Natural killer cell treated with Interleukin-12 subunit alpha and Interleukin-12 subunit beta and Interleukin-15 and Interleukin-18, amount 100 ng/mL, for 72 hours (primary cell): Measurements from ENCODE around the gene CCDC183. TPM values are rescaled to one million over a fixed set of nuclear protein-coding genes. Genes with fewer than 3 reads are reported as not detected.
"Not testable (repeated sequence)": the region's sequence is repeated elsewhere in the genome, so short reads cannot be mapped to it uniquely, and the experiment has no call there.

Source experiments
- ATAC-seq, 2 donors: fragments of 150-1000 bp; cut with Tn5 transposase in 1 of 2; sonication (Bioruptor Pico), chemical (Tn5 transposase) in 1 of 2; 2 replicates each; pipeline ENCODE4 v1.10.0; 2021
- DNase-seq: peaks from one replicate; pipeline ENCODE4 v3.0.0; 2022; ENCODE audit warnings: low spot score
- H3K27ac Mint-ChIP-seq, 2 donors: 1 replicate in 1 of 2; 2 replicates in 1 of 2; pipeline ENCODE4 v1.8.0; 2022; ENCODE audit warnings: mixed read lengths in 2 of 2, mild to moderate bottlenecking in 1 of 2, moderate library complexity in 1 of 2
- H3K27me3 Mint-ChIP-seq, 2 donors: 1 replicate in 1 of 2; 2 replicates in 1 of 2; pipeline ENCODE4 v1.8.0; 2022; ENCODE audit warnings: mixed read lengths in 2 of 2
- H3K36me3 Mint-ChIP-seq: one replicate; pipeline ENCODE4 v1.8.0; 2022; ENCODE audit warnings: mixed read lengths
- H3K4me1 Mint-ChIP-seq, 2 donors: 1 replicate in 1 of 2; 2 replicates in 1 of 2; pipeline ENCODE4 v1.8.0; 2022; ENCODE audit warnings: low read depth in 2 of 2, mixed read lengths in 2 of 2, mild to moderate bottlenecking in 1 of 2
- H3K4me3 Mint-ChIP-seq: one replicate; pipeline ENCODE4 v1.8.0; 2022; ENCODE audit warnings: mixed read lengths
- H3K9me3 Mint-ChIP-seq: 2 replicates; pipeline ENCODE4 v1.8.0; 2022; ENCODE audit warnings: mixed read lengths
- total RNA-seq, 2 donors: library from RNA; stranded (reverse); gene quantifications; one replicate each; pipeline ENCODE4 v1.2.3, GENCODE V29; 2022

The CCDC183 gene
- total RNA-seq, 2 donors from 2014 or later = 0.38 to 0.45 TPM

DNA sequence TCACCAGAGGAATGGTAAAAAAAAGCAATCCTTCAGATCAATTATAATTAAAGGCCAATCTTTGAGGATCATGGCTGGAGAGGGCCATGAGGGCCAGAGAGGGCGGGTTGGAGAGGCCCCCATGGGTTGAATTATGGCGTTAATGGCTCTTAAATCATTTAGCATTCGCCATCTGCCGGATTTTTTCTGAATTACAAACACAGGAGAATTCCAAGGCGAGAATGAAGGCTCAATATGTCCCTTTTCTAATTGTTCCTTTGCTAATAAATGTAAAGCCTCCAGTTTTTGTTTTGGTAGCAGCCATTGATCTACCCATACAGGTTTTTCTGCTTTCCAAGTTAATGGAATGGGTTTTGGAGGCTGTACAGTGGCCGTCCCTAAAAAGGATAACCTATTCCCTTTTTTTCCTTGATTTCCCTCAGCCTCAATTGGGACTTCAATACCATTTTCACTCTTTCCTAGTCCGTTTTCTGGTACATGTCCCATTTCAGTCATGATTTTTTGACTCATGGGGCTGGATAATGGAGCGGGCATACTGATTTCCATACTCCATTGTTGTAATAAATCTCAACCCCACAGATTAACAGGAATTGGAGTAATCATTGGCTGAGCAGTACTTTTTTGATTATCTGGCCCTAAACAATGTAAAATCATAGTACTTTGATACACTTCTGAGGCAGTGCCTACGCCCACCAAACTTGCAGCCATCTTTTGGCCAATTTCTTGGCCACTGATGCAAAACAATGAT, 11.7 kb upstream of the CCDC183 start:
- Mint-ChIP-seq H3K27ac (peak overlapping the region in 1 of 2 donors; percentile 18), H3K4me3 (no peak overlapping the region), H3K9me3 (no peaks in the 10 kb centered on the region), H3K36me3 (no peaks in the 10 kb centered on the region), H3K27me3 (peaks cover 5 to 10% of the 10 kb centered on the region in 2 donors), H3K4me1 (peaks cover 22 to 26% of the 10 kb centered on the region in 2 donors)
- ATAC-seq (no peak), DNase-seq (no peak)

DNA sequence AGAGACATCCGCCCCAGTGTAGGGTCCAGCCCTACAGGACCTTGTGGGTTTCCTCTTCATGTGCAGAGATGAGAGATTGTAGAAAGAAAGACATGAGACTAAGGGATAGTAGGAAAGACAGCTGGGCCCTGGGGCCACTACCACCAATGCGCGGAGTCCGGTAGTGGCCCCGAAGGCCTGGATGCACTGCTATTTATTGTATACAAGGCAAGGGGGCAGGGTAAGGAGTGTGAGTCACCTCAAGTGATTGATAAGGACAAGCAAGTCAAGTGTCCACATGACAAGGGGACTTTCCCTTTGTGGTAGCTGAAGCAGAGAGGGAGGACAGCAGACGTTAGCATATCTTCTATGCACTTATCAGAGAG, 11.2 kb upstream of the CCDC183 start:
- DNase-seq (no peak), ATAC-seq (peak in 1 of 2 donors; percentile 63)
- Mint-ChIP-seq H3K9me3 (no peaks in the 10 kb centered on the region), H3K27ac (peak overlapping the region in 1 of 2 donors; percentile 18), H3K36me3 (no peaks in the 10 kb centered on the region), H3K4me1 (peaks cover 22 to 26% of the 10 kb centered on the region in 2 donors), H3K4me3 (no peak overlapping the region), H3K27me3 (peaks cover 5% of the 10 kb centered on the region in 2 donors)

DNA sequence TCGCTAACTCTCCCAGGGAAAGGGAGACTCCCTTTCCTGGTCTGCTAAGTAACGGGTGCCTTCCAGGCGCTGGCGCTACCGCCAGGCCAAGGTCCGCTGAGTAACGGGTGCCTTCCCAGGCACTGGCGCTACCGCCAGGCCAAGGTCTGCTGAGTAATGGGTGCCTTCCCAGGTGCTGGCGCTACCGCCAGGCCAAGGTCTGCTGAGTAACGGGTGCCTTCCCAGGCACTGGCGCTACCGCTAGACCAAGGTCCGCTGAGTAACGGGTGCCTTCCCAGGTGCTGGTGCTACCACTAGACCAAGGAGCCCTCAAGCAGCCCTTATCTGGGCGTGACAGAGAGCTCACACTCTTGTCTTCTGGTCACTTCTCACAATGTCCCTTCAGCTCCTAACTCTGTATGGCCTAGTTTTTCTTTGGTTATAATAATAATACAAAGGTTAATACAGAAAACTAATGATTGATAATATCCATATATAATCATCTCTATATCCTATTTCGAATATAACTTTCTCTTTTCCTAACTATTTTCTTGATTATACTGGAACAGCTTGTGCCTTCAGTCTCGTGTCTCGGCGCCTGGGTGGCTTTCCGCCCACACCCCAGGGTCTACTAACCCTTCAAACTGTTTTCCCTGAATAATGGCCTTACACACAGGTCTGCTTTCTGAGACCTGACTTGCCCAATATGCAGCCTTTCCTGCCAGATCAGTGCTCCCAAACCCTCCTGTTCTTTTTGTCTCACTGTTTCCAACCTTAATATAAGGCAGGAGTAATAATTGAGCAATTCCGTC, 10.4 kb upstream of the CCDC183 start:
- H3K27me3 Mint-ChIP-seq, H3K9me3 Mint-ChIP-seq, ATAC-seq, DNase-seq, H3K4me3 Mint-ChIP-seq, H3K36me3 Mint-ChIP-seq, H3K27ac Mint-ChIP-seq: not testable (repeated sequence)
- peaks cover 25 to 31% of the 10 kb centered on the region in 2 donors for H3K4me1 Mint-ChIP-seq

DNA sequence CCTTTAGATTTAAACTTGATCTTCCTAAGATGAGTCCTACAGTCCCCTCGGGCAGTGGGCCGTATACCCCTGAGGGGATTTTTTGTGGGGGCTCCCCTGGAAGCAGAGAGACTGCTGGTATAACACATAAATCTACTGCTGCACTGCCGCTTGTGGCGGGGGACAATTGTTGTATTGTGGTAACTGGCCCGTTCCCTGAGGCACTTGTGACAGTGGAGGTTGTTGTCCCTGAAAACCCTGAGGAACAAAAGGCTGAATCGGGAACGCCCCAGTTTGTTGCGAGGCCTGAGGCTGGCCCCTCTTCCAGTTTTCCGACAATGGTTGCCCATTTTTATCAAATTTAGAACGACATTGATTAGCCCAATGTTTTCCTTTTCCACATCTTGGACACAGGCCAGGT, 9.7 kb upstream of the CCDC183 start:
- ATAC-seq (no peak), DNase-seq (no peak)
- no peaks in the 10 kb centered on the region for H3K36me3 Mint-ChIP-seq
- H3K27me3 Mint-ChIP-seq = peaks cover 0 to 5% of the 10 kb centered on the region in 2 donors
- H3K4me3 Mint-ChIP-seq = no peak overlapping the region
- H3K9me3 Mint-ChIP-seq = no peaks in the 10 kb centered on the region
- peaks cover 25 to 31% of the 10 kb centered on the region in 2 donors for H3K4me1 Mint-ChIP-seq
- no peak overlapping the region for H3K27ac Mint-ChIP-seq

DNA sequence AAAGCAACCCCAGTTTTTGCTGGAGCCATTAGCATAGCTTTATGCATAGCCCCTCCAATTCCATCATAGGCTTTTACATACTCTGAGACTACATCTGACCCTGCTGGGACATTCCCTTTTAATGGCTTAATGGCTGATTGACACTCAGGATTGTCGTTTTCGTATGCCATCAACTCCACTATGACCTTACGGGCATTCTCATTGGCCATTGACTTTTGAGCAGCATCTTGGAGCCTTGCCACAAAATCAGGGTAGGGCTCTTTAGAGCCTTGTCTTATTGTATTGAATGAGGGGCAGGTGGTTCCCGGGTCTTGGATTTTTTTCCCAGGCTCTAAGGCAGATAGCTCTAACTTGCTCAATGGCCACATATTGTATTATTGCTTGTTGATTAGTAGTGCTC, 9.2 kb upstream of the CCDC183 start:
- H3K4me1 Mint-ChIP-seq = peaks cover 25 to 31% of the 10 kb centered on the region in 2 donors
- H3K36me3 Mint-ChIP-seq, H3K27ac Mint-ChIP-seq, DNase-seq, H3K4me3 Mint-ChIP-seq, ATAC-seq, H3K9me3 Mint-ChIP-seq, H3K27me3 Mint-ChIP-seq: not testable (repeated sequence)

DNA sequence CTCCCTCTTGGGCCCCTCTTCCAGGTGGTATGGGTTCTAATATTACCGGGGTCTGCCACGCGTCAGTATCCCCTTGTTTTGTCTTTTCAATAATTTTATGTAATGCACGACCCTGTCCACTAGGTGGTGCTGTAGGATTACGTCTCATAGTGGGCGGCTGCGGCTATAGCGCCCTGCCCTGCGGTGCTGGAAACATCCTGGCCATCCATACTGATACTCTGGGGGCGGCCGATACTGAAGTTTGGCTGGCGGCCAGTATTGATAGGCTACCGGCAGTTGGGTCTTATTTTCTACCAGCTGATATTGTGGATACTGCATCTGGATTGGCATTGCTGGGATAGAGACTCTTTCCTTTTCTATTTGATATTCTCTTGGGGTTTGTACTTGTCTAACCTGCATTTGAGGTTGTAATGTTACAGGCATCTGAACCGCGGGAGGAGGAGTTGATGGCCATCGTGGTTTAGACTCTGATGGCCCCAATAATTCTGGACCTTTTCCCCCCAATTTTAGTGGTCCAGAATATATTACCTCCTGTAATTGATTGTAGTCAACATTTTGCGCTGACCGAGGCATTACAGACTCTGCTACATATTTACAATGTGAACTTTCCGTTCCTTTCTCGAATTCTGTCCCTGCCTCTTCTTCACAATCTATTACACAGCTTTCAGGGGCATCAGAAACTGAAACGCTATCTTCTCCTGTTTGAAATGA, 8.3 kb upstream of the CCDC183 start:
- no peak for ATAC-seq
- peak; percentile 88 for DNase-seq
- peaks cover 25 to 31% of the 10 kb centered on the region in 2 donors for H3K4me1 Mint-ChIP-seq
- H3K27me3 Mint-ChIP-seq = peaks cover 0 to 5% of the 10 kb centered on the region in 2 donors
- H3K36me3 Mint-ChIP-seq = no peaks in the 10 kb centered on the region
- H3K27ac Mint-ChIP-seq = peak overlapping the region; percentile 78 to 84
- peak overlapping the region; percentile 87 for H3K4me3 Mint-ChIP-seq
- H3K9me3 Mint-ChIP-seq = no peaks in the 10 kb centered on the region

DNA sequence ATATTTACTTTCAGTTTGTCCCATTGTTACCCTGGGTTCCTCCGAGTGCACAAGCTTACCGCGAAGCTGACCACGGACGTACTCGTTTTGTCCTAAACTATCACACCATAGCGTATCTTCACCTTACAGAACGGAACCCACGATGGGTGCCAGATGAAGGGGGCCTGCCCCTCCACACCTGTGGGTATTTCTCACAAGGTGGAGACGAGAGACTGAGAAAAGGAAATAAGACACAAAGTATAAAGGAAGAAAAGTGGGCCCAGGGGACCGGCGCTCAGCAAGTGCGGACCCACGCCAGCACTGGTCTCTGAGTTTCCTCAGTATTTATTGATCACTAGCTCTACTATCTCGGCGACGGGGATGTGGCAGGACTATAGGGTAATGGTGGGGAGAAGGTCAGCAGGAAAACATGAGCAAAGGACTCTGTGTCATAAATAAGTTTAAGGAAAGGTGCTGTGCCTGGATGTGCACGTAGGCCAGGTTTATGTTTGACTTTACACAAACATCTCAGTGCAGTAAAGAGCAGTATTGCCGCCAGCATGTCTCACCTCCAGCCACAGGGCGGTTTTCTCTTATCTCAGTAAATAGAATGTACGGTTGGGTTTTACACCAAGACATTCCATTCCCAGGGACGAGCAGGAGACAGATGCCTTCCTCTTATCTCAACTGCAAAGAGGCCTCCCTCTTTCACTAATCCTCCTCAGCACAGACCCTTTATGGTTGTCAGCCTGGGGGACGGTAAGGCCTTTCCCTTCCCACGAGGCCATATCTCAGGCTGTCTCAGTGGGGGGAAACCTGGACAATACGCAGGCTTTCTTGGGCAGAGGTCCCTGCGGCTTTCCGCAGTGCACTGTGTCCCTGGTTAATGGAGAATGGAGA, 7.3 kb upstream of the CCDC183 start:
- not testable (repeated sequence) for H3K36me3 Mint-ChIP-seq, ATAC-seq, H3K27me3 Mint-ChIP-seq, H3K9me3 Mint-ChIP-seq, DNase-seq
- Mint-ChIP-seq H3K27ac (peak overlapping the region; percentile 78 to 84), H3K4me1 (peaks cover 25 to 31% of the 10 kb centered on the region in 2 donors), H3K4me3 (peak overlapping the region; percentile 87)

DNA sequence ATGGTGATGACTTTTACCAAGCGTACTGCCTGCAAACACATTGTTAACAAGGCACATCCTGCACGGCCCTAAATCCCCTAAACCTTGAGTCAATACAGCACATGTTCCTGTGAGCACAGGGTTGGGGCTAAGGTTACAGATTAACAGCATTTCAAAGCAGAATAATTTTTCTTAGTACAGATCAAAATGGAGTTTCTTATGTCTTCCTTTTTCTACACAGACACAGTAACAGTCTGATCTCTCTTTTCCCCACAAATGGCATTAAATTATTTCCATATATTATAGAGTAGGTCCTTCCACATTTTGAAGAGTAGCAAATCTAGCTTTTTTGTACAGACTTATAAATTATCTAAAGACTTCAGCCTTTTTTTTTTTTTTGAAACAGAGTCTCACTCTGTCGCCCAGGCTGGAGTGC, 6.6 kb upstream of the CCDC183 start:
- peak overlapping the region; percentile 78 to 84 for H3K27ac Mint-ChIP-seq
- H3K4me3 Mint-ChIP-seq = peak overlapping the region; percentile 87
- H3K36me3 Mint-ChIP-seq = no peaks in the 10 kb centered on the region
- peaks cover 25 to 30% of the 10 kb centered on the region in 2 donors for H3K4me1 Mint-ChIP-seq
- DNase-seq = no peak
- no peaks in the 10 kb centered on the region for H3K9me3 Mint-ChIP-seq
- H3K27me3 Mint-ChIP-seq = peaks cover 0 to 5% of the 10 kb centered on the region in 2 donors
- ATAC-seq = no peak

DNA sequence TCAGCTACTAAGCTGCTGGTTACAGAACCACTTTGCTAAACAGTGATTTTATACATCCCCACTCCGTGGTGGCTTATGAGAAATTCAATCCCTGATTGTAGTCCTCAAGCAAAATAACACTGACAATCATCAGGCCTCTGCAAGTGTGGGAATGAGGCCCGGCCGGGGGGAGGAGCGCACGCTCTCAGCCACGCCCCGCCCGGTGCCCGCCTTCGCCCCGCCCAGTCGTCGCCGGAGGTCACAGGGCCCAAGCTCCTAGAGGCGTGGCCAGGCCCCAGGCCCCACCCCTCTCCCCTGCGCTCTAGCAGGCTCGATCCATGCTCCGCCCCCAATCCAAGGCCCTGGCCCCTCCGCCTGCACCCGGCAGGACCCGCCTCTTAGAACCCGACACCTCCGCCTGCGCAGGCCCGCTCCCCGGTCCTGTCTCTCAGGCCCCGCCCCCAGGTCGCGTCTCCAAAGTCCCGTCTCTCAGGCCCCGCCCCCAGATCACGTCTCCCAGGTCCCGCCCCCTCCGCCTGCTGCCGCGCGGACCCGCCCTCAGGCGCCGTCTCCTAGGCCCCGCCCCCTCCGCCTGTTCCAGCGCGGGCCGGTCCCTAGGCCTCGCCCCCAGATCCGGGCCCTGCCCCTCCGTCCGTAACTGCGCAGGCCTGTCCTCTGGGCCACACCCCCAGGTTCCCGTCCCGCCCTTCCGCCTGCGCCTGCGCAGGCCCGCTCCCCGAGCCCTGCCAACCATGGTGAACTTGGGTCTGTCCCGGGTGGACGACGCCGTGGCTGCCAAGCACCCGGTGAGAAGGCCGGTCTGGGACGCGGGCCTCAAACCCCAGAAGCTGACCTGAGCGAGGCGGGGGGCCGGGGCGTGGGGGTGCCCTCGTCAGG, 5.3 kb upstream of the CCDC183 start, which contains the start of gene TMEM141:
TSS of gene TMEM141 (plus strand) at position 705 of the 876 bp plus-strand sequence. CDS start at position 732, 27 bp downstream.
- ATAC-seq (peak; percentile 95 to 96), DNase-seq (peak; percentile 100)
- Mint-ChIP-seq H3K27ac (peak within 1 kb of the TSS; percentile 49 to 51), H3K4me1 (peaks cover 21 to 24% of the 10 kb centered on the region in 2 donors), H3K9me3 (no peaks in the 10 kb centered on the region), H3K36me3 (no peaks in the 10 kb centered on the region), H3K4me3 (peak within 1 kb of the TSS; percentile 66), H3K27me3 (peaks cover 0 to 3% of the 10 kb centered on the region in 2 donors)

DNA sequence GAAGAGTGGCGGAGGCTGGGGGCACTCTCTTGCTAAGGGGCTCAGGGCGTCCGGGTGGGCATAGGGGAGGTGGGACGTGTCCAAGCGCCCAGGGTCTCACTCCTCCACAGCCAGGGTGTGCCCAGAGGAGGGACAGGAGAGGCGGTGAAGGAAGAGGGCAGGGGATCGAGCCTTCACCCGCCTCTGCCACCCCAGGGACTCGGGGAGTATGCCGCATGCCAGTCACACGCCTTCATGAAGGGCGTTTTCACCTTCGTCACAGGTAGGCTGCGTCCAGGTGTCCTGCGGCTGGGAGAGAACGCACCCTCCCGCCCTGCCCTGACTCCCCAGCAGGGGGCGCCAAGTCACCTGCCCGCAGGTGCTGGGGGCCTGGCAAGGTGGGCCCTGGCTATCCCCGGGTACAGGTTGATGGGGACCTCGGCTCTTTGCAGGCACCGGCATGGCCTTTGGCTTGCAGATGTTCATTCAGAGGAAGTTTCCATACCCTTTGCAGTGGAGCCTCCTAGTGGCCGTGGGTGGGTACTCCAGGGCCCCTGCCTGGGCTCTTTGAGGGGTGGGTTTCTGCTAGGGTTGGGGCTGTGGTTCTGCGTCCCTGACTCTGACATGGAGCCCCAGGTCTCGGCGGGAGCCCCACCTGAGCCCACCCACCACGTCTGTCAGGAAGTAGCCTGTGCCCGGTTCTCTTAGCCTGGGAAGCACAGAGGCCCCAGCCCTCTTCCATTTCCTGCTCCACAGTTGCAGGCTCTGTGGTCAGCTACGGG, 4.4 kb upstream of the CCDC183 start:
- Mint-ChIP-seq H3K9me3 (no peaks in the 10 kb centered on the region), H3K27me3 (peaks cover 0 to 3% of the 10 kb centered on the region in 2 donors), H3K4me3 (peak overlapping the region; percentile 66), H3K4me1 (peaks cover 21 to 24% of the 10 kb centered on the region in 2 donors), H3K27ac (peak overlapping the region; percentile 49 to 51), H3K36me3 (no peaks in the 10 kb centered on the region)
- no peak for ATAC-seq
- no peak for DNase-seq

DNA sequence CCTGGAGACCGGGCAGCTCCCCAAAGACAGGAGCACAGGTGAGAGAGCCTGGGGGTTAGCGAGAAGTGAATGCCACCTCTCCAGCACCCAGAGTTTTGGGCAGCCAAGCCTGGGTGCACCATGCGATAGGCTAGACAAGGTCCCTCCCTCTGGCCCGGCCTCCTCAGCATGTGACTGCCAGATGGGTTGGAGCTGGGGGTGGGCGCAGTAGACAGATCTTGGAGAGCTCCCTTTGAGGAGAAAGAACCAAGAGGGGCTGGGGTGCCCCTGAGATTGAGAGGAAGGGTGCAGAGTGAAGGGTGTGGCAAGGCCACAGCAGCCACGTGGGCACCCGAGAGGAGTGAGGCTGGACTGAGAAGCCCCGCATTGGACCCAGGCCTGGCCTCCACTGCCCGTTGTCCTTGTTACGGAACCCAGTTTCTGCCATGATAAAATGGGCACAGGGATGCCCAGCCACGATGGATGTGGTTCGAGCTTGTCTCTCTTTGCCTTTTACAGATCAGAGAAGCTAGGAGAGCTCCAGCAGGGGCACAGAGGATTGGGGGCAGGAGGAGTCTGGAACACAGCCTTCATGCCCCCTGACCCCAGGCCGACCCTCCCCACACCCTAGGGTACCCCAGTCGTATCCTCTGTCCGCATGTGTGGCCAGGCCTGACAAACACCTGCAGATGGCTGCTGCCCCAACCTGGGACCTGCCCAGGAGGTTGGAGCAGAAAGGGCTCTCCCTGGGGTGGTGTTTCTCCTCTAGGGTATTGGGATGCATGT, 3.6 kb upstream of the CCDC183 start:
- DNase-seq (no peak), ATAC-seq (no peak)
- H3K27me3 Mint-ChIP-seq = peaks cover 0 to 6% of the 10 kb centered on the region in 2 donors
- peaks cover 18 to 22% of the 10 kb centered on the region in 2 donors for H3K4me1 Mint-ChIP-seq
- peak overlapping the region; percentile 66 for H3K4me3 Mint-ChIP-seq
- no peaks in the 10 kb centered on the region for H3K9me3 Mint-ChIP-seq
- no peaks in the 10 kb centered on the region for H3K36me3 Mint-ChIP-seq
- no peak overlapping the region for H3K27ac Mint-ChIP-seq
